WTC11 (cell line): ENCODE results near the gene LYZL4. TPM values are rescaled to one million over a fixed set of nuclear protein-coding genes. Genes with fewer than 3 reads are reported as not detected.

ENCODE experiments used
- ATAC-seq: fragments of 200-7000 bp; cut with Tn5 transposase; 2 replicates; pipeline ENCODE4 v1.10.0; 2021; ENCODE audit warnings: mild to moderate bottlenecking, moderate library complexity
- CTCF ChIA-PET: fragments of 300-600 bp; sonication (Branson Sonifier 250); formaldehyde crosslinking; loops from one replicate; lab custom pipeline; 2021; ENCODE audit warnings: antibody characterized with exemption; lab: Charles Lee
- POLR2A ChIA-PET: fragments of 350-600 bp; sonication (Branson Sonifier 250); formaldehyde crosslinking; loops from one replicate; lab custom pipeline; 2021; ENCODE audit warnings: antibody characterized with exemption; lab: Charles Lee
- DNase-seq: peaks from one replicate; pipeline ENCODE4 v3.0.0; 2021; ENCODE audit warnings: low spot score
- H3K27ac Mint-ChIP-seq: 2 replicates; pipeline ENCODE4 v1.8.0; 2021; ENCODE audit warnings: mixed read lengths
- H3K27me3 Mint-ChIP-seq: 2 replicates; pipeline ENCODE4 v1.8.0; 2021; ENCODE audit warnings: low read depth, mild to moderate bottlenecking, moderate library complexity, mixed read lengths
- H3K36me3 Mint-ChIP-seq: 2 replicates; pipeline ENCODE4 v1.8.0; 2021; ENCODE audit warnings: mixed read lengths
- H3K4me1 Mint-ChIP-seq: 2 replicates; pipeline ENCODE4 v1.8.0; 2022; ENCODE audit warnings: mixed read lengths
- H3K4me3 Mint-ChIP-seq: 2 replicates; pipeline ENCODE4 v1.8.0; 2021; ENCODE audit warnings: mild to moderate bottlenecking, moderate library complexity, mixed read lengths
- H3K9me3 Mint-ChIP-seq: 2 replicates; pipeline ENCODE4 v1.8.0; 2021; ENCODE audit warnings: mixed read lengths
- CBFB ChIP-seq: sonication (generic); formaldehyde crosslinking; IDR thresholded peaks from 2 replicates; pipeline ENCODE4 v1.8.1; 2022; ENCODE audit warnings: mild to moderate bottlenecking, low read depth, missing genetic modification reagents
- E2F5 ChIP-seq: sonication (generic); formaldehyde crosslinking; IDR thresholded peaks from 2 replicates; pipeline ENCODE4 v1.8.1; 2022; ENCODE audit warnings: mild to moderate bottlenecking, moderate library complexity, missing genetic modification reagents
- ELF4 ChIP-seq: sonication (generic); formaldehyde crosslinking; IDR thresholded peaks from 2 replicates; pipeline ENCODE4 v1.8.1; 2022; ENCODE audit warnings: low read depth, mild to moderate bottlenecking, moderate library complexity, missing genetic modification reagents
- FOXP1 ChIP-seq: sonication (generic); formaldehyde crosslinking; IDR thresholded peaks from 2 replicates; pipeline ENCODE4 v1.8.0; 2022; ENCODE audit warnings: missing genetic modification reagents, mild to moderate bottlenecking, moderate library complexity, borderline replicate concordance
- GTF2I ChIP-seq: fragments of 250-450 bp; sonication (Bioruptor Pico); conservative IDR thresholded peaks from 2 replicates; pipeline ENCODE4 v1.4.0; 2021; ENCODE audit warnings: mild to moderate bottlenecking
- IRF2 ChIP-seq: sonication (generic); formaldehyde crosslinking; IDR thresholded peaks from 2 replicates; pipeline ENCODE4 v1.8.0; 2022; ENCODE audit warnings: low read depth, missing genetic modification reagents, borderline replicate concordance
- NFATC4 ChIP-seq: fragments of 250-450 bp; sonication (Bioruptor Pico); IDR thresholded peaks from 2 replicates; pipeline ENCODE4 v1.9.0; 2021; ENCODE audit warnings: mild to moderate bottlenecking
- NFE2L1 ChIP-seq: sonication (generic); formaldehyde crosslinking; IDR thresholded peaks from 2 replicates; pipeline ENCODE4 v1.8.1; 2023; ENCODE audit warnings: missing genetic modification reagents
- NR3C1 ChIP-seq: sonication (generic); formaldehyde crosslinking; conservative IDR thresholded peaks from 2 replicates; pipeline ENCODE4 v1.8.1; 2023; ENCODE audit warnings: low read depth, mild to moderate bottlenecking, missing genetic modification reagents
- PRDM15 ChIP-seq: sonication (generic); formaldehyde crosslinking; IDR thresholded peaks from 2 replicates; pipeline ENCODE4 v1.8.0; 2022; ENCODE audit warnings: missing genetic modification reagents
- RELA ChIP-seq: sonication (generic); formaldehyde crosslinking; IDR thresholded peaks from 2 replicates; pipeline ENCODE4 v1.8.1; 2022; ENCODE audit warnings: missing genetic modification reagents, mild to moderate bottlenecking, borderline replicate concordance
- ZBTB21 ChIP-seq: sonication (generic); formaldehyde crosslinking; IDR thresholded peaks from 2 replicates; pipeline ENCODE4 v1.8.1; 2023; ENCODE audit warnings: mild to moderate bottlenecking, missing genetic modification reagents, borderline replicate concordance
- ZNF121 ChIP-seq: sonication (generic); formaldehyde crosslinking; IDR thresholded peaks from 2 replicates; pipeline ENCODE4 v1.8.0; 2023; ENCODE audit warnings: missing genetic modification reagents
- ZNF423 ChIP-seq: fragments of 250-450 bp; sonication (Bioruptor Pico); IDR thresholded peaks from 2 replicates; pipeline ENCODE4 v2.1.2; 2022; ENCODE audit warnings: mild to moderate bottlenecking, moderate library complexity
- total RNA-seq: library from RNA; stranded (reverse); gene quantifications from 3 replicates; pipeline ENCODE4 v1.2.3, GENCODE V29; 2021
- TF ChIP-seq, protein P1 (sequence below): sonication (generic); formaldehyde crosslinking; IDR thresholded peaks from 2 replicates; pipeline ENCODE4 v1.8.0; 2023; ENCODE audit warnings: missing genetic modification reagents, mild to moderate bottlenecking, borderline replicate concordance
- TF ChIP-seq, protein P2 (sequence below): sonication (generic); formaldehyde crosslinking; IDR thresholded peaks from 2 replicates; pipeline ENCODE4 v1.8.1; 2023; ENCODE audit warnings: mild to moderate bottlenecking, missing genetic modification reagents
- TF ChIP-seq, protein P3 (sequence below): sonication (generic); formaldehyde crosslinking; IDR thresholded peaks from 2 replicates; pipeline ENCODE4 v1.8.1; 2023; ENCODE audit warnings: mild to moderate bottlenecking, missing genetic modification reagents
- TF ChIP-seq, protein P4 (sequence below): fragments of 250-450 bp; sonication (Bioruptor Pico); IDR thresholded peaks from 2 replicates; pipeline ENCODE4 v1.8.0; 2021; ENCODE audit warnings: mild to moderate bottlenecking

LYZL4 gene
- total RNA-seq, 1 experiment from 2014 or later, result not detected

GRCh38 chr3:42376344-42376798 lies 34.0 kb downstream of the LYZL4 start:
- ATAC-seq (no peak), DNase-seq (no peak)
- Mint-ChIP-seq H3K36me3 (no peaks in the 10 kb centered on the region), H3K9me3 (no peaks in the 10 kb centered on the region), H3K27me3 (no peaks in the 10 kb centered on the region), H3K27ac (no peak overlapping the region), H3K4me1 (0 out of 2 replicates have a peak, but pooled peaks cover under 1% of the 10 kb centered on the region), H3K4me3 (no peak overlapping the region)
- ChIA-PET POLR2A (no interaction called here), CTCF (no interaction called here)
- TF ChIP-seq PRDM15 (no peak), NFE2L1 (no peak), NR3C1 (CRISPR knock-in tag) (no peak), GTF2I (CRISPR knock-in tag) (no peak), ZNF121 (CRISPR knock-in tag) (no peak), E2F5 (CRISPR knock-in tag) (no peak), CBFB (CRISPR knock-in tag) (no peak), FOXP1 (CRISPR knock-in tag) (no peak), ELF4 (no peak), ZNF423 (no peak), NFATC4 (CRISPR knock-in tag) (no peak), IRF2 (no peak), RELA (CRISPR knock-in tag) (no peak), ZBTB21 (CRISPR knock-in tag) (no peak)
- TF ChIP-seq, protein P1, sequence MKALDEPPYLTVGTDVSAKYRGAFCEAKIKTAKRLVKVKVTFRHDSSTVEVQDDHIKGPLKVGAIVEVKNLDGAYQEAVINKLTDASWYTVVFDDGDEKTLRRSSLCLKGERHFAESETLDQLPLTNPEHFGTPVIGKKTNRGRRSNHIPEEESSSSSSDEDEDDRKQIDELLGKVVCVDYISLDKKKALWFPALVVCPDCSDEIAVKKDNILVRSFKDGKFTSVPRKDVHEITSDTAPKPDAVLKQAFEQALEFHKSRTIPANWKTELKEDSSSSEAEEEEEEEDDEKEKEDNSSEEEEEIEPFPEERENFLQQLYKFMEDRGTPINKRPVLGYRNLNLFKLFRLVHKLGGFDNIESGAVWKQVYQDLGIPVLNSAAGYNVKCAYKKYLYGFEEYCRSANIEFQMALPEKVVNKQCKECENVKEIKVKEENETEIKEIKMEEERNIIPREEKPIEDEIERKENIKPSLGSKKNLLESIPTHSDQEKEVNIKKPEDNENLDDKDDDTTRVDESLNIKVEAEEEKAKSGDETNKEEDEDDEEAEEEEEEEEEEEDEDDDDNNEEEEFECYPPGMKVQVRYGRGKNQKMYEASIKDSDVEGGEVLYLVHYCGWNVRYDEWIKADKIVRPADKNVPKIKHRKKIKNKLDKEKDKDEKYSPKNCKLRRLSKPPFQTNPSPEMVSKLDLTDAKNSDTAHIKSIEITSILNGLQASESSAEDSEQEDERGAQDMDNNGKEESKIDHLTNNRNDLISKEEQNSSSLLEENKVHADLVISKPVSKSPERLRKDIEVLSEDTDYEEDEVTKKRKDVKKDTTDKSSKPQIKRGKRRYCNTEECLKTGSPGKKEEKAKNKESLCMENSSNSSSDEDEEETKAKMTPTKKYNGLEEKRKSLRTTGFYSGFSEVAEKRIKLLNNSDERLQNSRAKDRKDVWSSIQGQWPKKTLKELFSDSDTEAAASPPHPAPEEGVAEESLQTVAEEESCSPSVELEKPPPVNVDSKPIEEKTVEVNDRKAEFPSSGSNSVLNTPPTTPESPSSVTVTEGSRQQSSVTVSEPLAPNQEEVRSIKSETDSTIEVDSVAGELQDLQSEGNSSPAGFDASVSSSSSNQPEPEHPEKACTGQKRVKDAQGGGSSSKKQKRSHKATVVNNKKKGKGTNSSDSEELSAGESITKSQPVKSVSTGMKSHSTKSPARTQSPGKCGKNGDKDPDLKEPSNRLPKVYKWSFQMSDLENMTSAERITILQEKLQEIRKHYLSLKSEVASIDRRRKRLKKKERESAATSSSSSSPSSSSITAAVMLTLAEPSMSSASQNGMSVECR (CRISPR knock-in tag), result no peak
- TF ChIP-seq, protein P2, sequence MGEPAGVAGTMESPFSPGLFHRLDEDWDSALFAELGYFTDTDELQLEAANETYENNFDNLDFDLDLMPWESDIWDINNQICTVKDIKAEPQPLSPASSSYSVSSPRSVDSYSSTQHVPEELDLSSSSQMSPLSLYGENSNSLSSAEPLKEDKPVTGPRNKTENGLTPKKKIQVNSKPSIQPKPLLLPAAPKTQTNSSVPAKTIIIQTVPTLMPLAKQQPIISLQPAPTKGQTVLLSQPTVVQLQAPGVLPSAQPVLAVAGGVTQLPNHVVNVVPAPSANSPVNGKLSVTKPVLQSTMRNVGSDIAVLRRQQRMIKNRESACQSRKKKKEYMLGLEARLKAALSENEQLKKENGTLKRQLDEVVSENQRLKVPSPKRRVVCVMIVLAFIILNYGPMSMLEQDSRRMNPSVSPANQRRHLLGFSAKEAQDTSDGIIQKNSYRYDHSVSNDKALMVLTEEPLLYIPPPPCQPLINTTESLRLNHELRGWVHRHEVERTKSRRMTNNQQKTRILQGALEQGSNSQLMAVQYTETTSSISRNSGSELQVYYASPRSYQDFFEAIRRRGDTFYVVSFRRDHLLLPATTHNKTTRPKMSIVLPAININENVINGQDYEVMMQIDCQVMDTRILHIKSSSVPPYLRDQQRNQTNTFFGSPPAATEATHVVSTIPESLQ (CRISPR knock-in tag), result no peak
- TF ChIP-seq, protein P3, sequence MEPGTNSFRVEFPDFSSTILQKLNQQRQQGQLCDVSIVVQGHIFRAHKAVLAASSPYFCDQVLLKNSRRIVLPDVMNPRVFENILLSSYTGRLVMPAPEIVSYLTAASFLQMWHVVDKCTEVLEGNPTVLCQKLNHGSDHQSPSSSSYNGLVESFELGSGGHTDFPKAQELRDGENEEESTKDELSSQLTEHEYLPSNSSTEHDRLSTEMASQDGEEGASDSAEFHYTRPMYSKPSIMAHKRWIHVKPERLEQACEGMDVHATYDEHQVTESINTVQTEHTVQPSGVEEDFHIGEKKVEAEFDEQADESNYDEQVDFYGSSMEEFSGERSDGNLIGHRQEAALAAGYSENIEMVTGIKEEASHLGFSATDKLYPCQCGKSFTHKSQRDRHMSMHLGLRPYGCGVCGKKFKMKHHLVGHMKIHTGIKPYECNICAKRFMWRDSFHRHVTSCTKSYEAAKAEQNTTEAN (CRISPR knock-in tag), result no peak
- TF ChIP-seq, protein P4, sequence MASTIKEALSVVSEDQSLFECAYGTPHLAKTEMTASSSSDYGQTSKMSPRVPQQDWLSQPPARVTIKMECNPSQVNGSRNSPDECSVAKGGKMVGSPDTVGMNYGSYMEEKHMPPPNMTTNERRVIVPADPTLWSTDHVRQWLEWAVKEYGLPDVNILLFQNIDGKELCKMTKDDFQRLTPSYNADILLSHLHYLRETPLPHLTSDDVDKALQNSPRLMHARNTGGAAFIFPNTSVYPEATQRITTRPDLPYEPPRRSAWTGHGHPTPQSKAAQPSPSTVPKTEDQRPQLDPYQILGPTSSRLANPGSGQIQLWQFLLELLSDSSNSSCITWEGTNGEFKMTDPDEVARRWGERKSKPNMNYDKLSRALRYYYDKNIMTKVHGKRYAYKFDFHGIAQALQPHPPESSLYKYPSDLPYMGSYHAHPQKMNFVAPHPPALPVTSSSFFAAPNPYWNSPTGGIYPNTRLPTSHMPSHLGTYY (CRISPR knock-in tag), result no peak
